Fibroblast of mammary gland (primary cell): ENCODE data around the gene GAGE12F.
"Not testable (repeated sequence)": the region's sequence is repeated elsewhere in the genome, so short reads cannot be mapped to it uniquely, and the experiment has no call there.

ENCODE experiments used
- DNase-seq: peaks from one replicate; pipeline ENCODE4 v3.0.0-alpha.2; 2010; ENCODE audit warnings: low read depth
- H3K4me3 ChIP-seq: 2 replicates; pipeline ENCODE4 v1.5.1; 2011; ENCODE audit warnings: low read depth, mild to moderate bottlenecking, low read length, moderate library complexity; ENCODE audit not compliant: control insufficient read depth
- CTCF ChIP-seq: conservative IDR thresholded peaks from 2 replicates; pipeline ENCODE4 v1.5.1; 2011; ENCODE audit warnings: low read depth, low read length, inconsistent platforms; ENCODE audit not compliant: control insufficient read depth, insufficient read depth

GAGE12F gene, protein sequence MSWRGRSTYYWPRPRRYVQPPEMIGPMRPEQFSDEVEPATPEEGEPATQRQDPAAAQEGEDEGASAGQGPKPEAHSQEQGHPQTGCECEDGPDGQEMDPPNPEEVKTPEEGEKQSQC

DNA sequence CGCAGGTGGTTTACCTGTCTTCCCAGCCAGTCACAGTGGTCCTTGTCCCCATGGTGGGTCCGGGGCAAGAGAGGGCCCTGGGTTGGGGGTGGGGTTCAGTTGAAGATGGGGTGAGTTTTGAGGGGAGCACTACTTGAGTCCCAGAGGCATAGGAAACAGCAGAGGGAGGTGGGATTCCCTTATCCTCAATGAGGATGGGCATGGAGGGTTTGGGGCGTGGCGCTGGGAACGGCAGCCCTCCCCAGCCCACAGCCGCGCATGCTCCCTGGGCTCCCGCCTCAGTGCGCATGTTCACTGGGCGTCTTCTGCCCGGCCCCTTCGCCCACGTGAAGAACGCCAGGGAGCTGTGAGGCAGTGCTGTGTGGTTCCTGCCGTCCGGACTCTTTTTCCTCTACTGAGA lies at the start of gene GAGE12F:
Gene GAGE12F, plus strand, starts transcription at position 301 of the 400 bp plus-strand sequence. CDS start 1,155 bp downstream, outside the sequence.
- not testable (repeated sequence) for H3K4me3 ChIP-seq, DNase-seq

DNA sequence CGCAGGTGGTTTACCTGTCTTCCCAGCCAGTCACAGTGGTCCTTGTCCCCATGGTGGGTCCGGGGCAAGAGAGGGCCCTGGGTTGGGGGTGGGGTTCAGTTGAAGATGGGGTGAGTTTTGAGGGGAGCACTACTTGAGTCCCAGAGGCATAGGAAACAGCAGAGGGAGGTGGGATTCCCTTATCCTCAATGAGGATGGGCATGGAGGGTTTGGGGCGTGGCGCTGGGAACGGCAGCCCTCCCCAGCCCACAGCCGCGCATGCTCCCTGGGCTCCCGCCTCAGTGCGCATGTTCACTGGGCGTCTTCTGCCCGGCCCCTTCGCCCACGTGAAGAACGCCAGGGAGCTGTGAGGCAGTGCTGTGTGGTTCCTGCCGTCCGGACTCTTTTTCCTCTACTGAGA lies 28.8 kb upstream of the GAGE12F start, which contains the start of gene GAGE12C:
Gene GAGE12C, plus strand, starts transcription at position 301 of the 400 bp plus-strand sequence. CDS start 1,155 bp downstream, outside the sequence.
- H3K4me3 ChIP-seq, DNase-seq: not testable (repeated sequence)

DNA sequence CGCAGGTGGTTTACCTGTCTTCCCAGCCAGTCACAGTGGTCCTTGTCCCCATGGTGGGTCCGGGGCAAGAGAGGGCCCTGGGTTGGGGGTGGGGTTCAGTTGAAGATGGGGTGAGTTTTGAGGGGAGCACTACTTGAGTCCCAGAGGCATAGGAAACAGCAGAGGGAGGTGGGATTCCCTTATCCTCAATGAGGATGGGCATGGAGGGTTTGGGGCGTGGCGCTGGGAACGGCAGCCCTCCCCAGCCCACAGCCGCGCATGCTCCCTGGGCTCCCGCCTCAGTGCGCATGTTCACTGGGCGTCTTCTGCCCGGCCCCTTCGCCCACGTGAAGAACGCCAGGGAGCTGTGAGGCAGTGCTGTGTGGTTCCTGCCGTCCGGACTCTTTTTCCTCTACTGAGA lies 19.2 kb upstream of the GAGE12F start, which contains the start of gene GAGE12D:
Gene GAGE12D, plus strand, starts transcription at position 301 of the 400 bp plus-strand sequence. CDS start 1,155 bp downstream, outside the sequence.
- not testable (repeated sequence) for H3K4me3 ChIP-seq, DNase-seq

GRCh38 chrX:49550989-49551388 lies 9.7 kb upstream of the GAGE12F start, which contains the start of gene GAGE12E:
TSS of gene GAGE12E (plus strand) at chrX:49551289. CDS start at chrX:49552444, 1,155 bp downstream.
- H3K4me3 ChIP-seq, DNase-seq: not testable (repeated sequence)

GRCh38 chrX:49568728-49569127 lies 8.1 kb downstream of the GAGE12F start:
- H3K4me3 ChIP-seq, DNase-seq: not testable (repeated sequence)

- H3K4me3 ChIP-seq, DNase-seq: not testable (repeated sequence)
Measured at GRCh38 chrX:49569152-49569551, 8.5 kb downstream of the GAGE12F start.

DNA sequence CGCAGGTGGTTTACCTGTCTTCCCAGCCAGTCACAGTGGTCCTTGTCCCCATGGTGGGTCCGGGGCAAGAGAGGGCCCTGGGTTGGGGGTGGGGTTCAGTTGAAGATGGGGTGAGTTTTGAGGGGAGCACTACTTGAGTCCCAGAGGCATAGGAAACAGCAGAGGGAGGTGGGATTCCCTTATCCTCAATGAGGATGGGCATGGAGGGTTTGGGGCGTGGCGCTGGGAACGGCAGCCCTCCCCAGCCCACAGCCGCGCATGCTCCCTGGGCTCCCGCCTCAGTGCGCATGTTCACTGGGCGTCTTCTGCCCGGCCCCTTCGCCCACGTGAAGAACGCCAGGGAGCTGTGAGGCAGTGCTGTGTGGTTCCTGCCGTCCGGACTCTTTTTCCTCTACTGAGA lies 9.5 kb downstream of the GAGE12F start, which contains the start of gene GAGE12G:
Gene GAGE12G, plus strand, starts transcription at position 301 of the 400 bp plus-strand sequence. CDS start 1,155 bp downstream, outside the sequence.
- H3K4me3 ChIP-seq, DNase-seq: not testable (repeated sequence)

DNA sequence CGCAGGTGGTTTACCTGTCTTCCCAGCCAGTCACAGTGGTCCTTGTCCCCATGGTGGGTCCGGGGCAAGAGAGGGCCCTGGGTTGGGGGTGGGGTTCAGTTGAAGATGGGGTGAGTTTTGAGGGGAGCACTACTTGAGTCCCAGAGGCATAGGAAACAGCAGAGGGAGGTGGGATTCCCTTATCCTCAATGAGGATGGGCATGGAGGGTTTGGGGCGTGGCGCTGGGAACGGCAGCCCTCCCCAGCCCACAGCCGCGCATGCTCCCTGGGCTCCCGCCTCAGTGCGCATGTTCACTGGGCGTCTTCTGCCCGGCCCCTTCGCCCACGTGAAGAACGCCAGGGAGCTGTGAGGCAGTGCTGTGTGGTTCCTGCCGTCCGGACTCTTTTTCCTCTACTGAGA lies 19.0 kb downstream of the GAGE12F start, which contains the start of gene GAGE12H:
Gene GAGE12H, plus strand, starts transcription at position 301 of the 400 bp plus-strand sequence. CDS start 1,155 bp downstream, outside the sequence.
- DNase-seq, H3K4me3 ChIP-seq: not testable (repeated sequence)

DNA sequence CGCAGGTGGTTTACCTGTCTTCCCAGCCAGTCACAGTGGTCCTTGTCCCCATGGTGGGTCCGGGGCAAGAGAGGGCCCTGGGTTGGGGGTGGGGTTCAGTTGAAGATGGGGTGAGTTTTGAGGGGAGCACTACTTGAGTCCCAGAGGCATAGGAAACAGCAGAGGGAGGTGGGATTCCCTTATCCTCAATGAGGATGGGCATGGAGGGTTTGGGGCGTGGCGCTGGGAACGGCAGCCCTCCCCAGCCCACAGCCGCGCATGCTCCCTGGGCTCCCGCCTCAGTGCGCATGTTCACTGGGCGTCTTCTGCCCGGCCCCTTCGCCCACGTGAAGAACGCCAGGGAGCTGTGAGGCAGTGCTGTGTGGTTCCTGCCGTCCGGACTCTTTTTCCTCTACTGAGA lies 28.6 kb downstream of the GAGE12F start, which contains the start of gene GAGE2A:
Gene GAGE2A, plus strand, starts transcription at position 301 of the 400 bp plus-strand sequence. CDS start 1,155 bp downstream, outside the sequence.
- not testable (repeated sequence) for H3K4me3 ChIP-seq, DNase-seq

- not testable (repeated sequence) for DNase-seq
Measured at GRCh38 chrX:49589769-49590478, 29.3 kb downstream of the GAGE12F start.

DNA sequence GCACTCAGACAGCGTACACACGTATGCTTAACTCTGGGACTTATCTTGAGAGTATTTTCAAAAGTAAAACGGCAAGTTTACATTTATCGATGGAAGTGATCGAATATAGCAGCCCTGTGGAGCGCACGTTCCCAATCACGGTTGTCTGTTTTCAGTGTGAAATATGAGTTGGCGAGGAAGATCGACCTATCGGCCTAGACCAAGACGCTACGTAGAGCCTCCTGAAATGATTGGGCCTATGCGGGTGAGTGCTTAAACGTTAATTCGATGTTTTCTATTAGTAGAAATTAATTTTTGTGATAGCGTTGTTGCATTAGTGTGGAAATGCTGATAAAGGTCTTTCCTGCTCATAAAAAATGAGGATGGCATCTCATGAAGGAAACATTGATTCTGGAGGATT lies 29.8 kb downstream of the GAGE12F start:
- not testable (repeated sequence) for DNase-seq, H3K4me3 ChIP-seq

More at GRCh38 chrX:49589769-49590478, 29.3 kb downstream of the GAGE12F start:
- H3K4me3 ChIP-seq = not testable (repeated sequence)

DNA sequence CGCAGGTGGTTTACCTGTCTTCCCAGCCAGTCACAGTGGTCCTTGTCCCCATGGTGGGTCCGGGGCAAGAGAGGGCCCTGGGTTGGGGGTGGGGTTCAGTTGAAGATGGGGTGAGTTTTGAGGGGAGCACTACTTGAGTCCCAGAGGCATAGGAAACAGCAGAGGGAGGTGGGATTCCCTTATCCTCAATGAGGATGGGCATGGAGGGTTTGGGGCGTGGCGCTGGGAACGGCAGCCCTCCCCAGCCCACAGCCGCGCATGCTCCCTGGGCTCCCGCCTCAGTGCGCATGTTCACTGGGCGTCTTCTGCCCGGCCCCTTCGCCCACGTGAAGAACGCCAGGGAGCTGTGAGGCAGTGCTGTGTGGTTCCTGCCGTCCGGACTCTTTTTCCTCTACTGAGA lies 38.1 kb downstream of the GAGE12F start, which contains the start of gene GAGE1:
Gene GAGE1, plus strand, starts transcription at position 301 of the 400 bp plus-strand sequence. CDS start 1,155 bp downstream, outside the sequence.
- H3K4me3 ChIP-seq, DNase-seq: not testable (repeated sequence)

DNA sequence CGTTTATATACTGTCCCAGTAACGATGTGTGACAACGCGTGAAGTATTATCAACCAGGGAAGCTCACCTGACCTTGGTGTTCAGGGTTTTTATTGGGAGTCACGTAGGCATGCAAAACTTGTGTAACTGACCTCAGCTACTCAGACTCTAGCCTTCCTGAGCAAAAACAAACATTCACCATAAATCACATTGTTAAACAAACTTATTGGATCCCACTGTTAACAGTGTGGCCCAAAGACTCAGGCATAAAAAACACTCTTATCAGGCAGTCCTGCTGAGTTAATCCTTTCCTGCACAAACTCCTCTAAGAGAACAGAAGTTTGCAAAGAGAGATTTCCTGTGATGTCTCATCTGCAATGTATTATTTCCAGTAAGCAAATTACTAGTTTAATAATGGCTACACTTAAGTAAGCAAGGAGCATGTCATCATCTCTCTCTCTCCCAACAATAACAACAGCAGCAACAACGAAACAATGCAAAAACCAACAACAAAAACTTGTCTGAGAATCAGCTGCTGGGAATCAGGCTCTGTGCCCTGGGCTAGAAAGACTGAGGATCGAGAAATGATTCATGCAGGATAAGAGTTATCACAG lies 50.2 kb downstream of the GAGE12F start:
- no peak for TF ChIP-seq CTCF
- no peak overlapping the region for H3K4me3 ChIP-seq
- DNase-seq = no peak
